GM12878 (cell line): ENCODE data around the gene TRABD2A. TPM values are rescaled to one million over a fixed set of nuclear protein-coding genes. Genes with fewer than 3 reads are reported as not detected.

Experiments used
- ATAC-seq: fragments of 200-7000 bp; cut with Tn5 transposase; 3 replicates; pipeline ENCODE4 v1.9.1; 2020; ENCODE audit warnings: mild to moderate bottlenecking, moderate library complexity
- BruUV-seq: library from RNA; stranded (reverse); fragments of 400-500 nt; replicated peaks from 2 replicates; lab custom pipeline; 2021; lab: Mats Ljungman, UMichigan
- CTCF ChIA-PET: fragments of 300-600 bp; sonication (Branson Sonifier 250); formaldehyde crosslinking; extraction: SDS; loops from one replicate; lab custom pipeline; 2021; ENCODE audit warnings: inconsistent platforms; lab: Yijun Ruan, JAX
- POLR2A ChIA-PET: fragments of 350-600 bp; formaldehyde crosslinking; extraction: SDS; loops from one replicate; lab custom pipeline; 2021; ENCODE audit warnings: inconsistent platforms; lab: Charles Lee
- RAD21 ChIA-PET: fragments of 300-600 bp; sonication (Branson Sonifier 250); formaldehyde crosslinking; loops from one replicate; lab custom pipeline; 2023; ENCODE audit warnings: antibody characterized with exemption; ENCODE audit not compliant: unreplicated experiment; lab: Charles Lee
- SMC1A ChIA-PET: fragments of 300-600 bp; sonication (Branson Sonifier 250); formaldehyde crosslinking; loops from one replicate; lab custom pipeline; 2023; ENCODE audit not compliant: unreplicated experiment, uncharacterized antibody; lab: Charles Lee
- DNase-seq: peaks from one replicate; pipeline ENCODE4 v3.0.0-alpha.2; 2011; ENCODE audit warnings: low read depth, low spot score
- FAIRE-seq: peaks from 3 replicates; lab custom pipeline; 2011; peaks lifted over from hg19 to GRCh38; lab: Jason Lieb, UNC
- H2AFZ ChIP-seq: 2 replicates; pipeline ENCODE4 v1.6.0; 2011; ENCODE audit warnings: low read depth, low read length, control low read depth; ENCODE audit not compliant: control insufficient read depth
- H3K27ac ChIP-seq: 2 replicates; pipeline ENCODE4 v1.5.1; 2011; ENCODE audit warnings: control low read depth; ENCODE audit not compliant: control insufficient read depth, insufficient read depth
- H3K27me3 ChIP-seq, 2 experiments: replicated peaks in 1 of 2; 2 replicates each; pipeline versions ENCODE4 v1.6.0 to v1.6.1; 2011; ENCODE audit warnings: low read length in 1 of 2; ENCODE audit not compliant: control insufficient read depth in 2 of 2, insufficient read depth in 2 of 2
- H3K36me3 ChIP-seq, 2 experiments: 2 replicates each; pipeline ENCODE4 v1.5.1; 2011; ENCODE audit warnings: low read length in 1 of 2; ENCODE audit not compliant: control insufficient read depth in 2 of 2, insufficient read depth in 2 of 2
- H3K4me1 ChIP-seq: 2 replicates; pipeline ENCODE4 v1.6.1; 2011; ENCODE audit warnings: mild to moderate bottlenecking, low read length, moderate library complexity, mixed read lengths; ENCODE audit not compliant: control insufficient read depth, insufficient read depth
- H3K4me2 ChIP-seq: 2 replicates; pipeline ENCODE4 v1.6.0; 2011; ENCODE audit warnings: control low read depth; ENCODE audit not compliant: control insufficient read depth, insufficient read depth
- H3K4me3 ChIP-seq: fragments of 200-600 bp; sonication (generic); 2 replicates; pipeline ENCODE4 v1.5.1; 2016
- H3K79me2 ChIP-seq: 2 replicates; pipeline ENCODE4 v1.6.0; 2011; ENCODE audit warnings: low read length; ENCODE audit not compliant: control insufficient read depth, insufficient read depth
- H3K9ac ChIP-seq: 2 replicates; pipeline ENCODE4 v1.8.0; 2011; ENCODE audit warnings: low read length, control low read depth, mixed read lengths; ENCODE audit not compliant: control insufficient read depth, insufficient read depth
- H3K9me3 ChIP-seq: replicated peaks from 3 replicates; pipeline ENCODE4 v1.5.1; 2011; ENCODE audit warnings: mild to moderate bottlenecking, low read length; ENCODE audit not compliant: control insufficient read depth, insufficient read depth
- H4K20me1 ChIP-seq: 2 replicates; pipeline ENCODE4 v1.6.0; 2011; ENCODE audit not compliant: control insufficient read depth, insufficient read depth
- ELK1 ChIP-seq: IDR thresholded peaks from 2 replicates; pipeline ENCODE4 v1.6.1; 2012; ENCODE audit warnings: low read depth, low read length, improper control_type of control experiment
- EZH2 ChIP-seq: IDR thresholded peaks from 2 replicates; pipeline ENCODE4 v1.6.1; 2012; ENCODE audit warnings: low read depth, mild to moderate bottlenecking, control low read depth, inconsistent platforms, low read length, borderline replicate concordance; ENCODE audit not compliant: control insufficient read depth
- NR2C2 ChIP-seq: IDR thresholded peaks from 2 replicates; pipeline ENCODE4 v1.6.1; 2011; ENCODE audit warnings: borderline replicate concordance, low read depth; ENCODE audit not compliant: control insufficient read depth, insufficient read length
- PAX8 ChIP-seq: fragments of 450-650 bp; IDR thresholded peaks from 2 replicates; pipeline ENCODE4 v1.6.1; 2017; ENCODE audit warnings: mild to moderate bottlenecking, moderate library complexity
- RCOR1 ChIP-seq: conservative IDR thresholded peaks from 2 replicates; pipeline ENCODE4 v1.6.1; 2012; ENCODE audit warnings: low read depth, low read length, improper control_type of control experiment
- STAT1 ChIP-seq: fragments of 450-650 bp; conservative IDR thresholded peaks from 2 replicates; pipeline ENCODE4 v1.6.1; 2014; ENCODE audit warnings: antibody characterized with exemption, mild to moderate bottlenecking
- SUPT20H ChIP-seq: IDR thresholded peaks from 2 replicates; pipeline ENCODE4 v1.6.1; 2011; ENCODE audit warnings: low read depth, mild to moderate bottlenecking, low read length, moderate library complexity, borderline replicate concordance; ENCODE audit not compliant: control insufficient read depth
- TAF1 ChIP-seq: IDR thresholded peaks from 2 replicates; pipeline ENCODE4 v1.6.1; 2011; ENCODE audit warnings: mild to moderate bottlenecking, low read depth, low read length, borderline replicate concordance
- WGBS: methylation state at CpG from one replicate; pipeline ENCODE4 v1.1.6; 2016; ENCODE audit warnings: low lambda C conversion rate; ENCODE audit not compliant: insufficient replicate concordance, insufficient coverage; ENCODE audit errors: missing lambda C conversion rate; 5-methylcytosine and 5-hydroxymethylcytosine counted together
- in situ Hi-C: fragments of 300-500 bp; cut with MboI; formaldehyde crosslinking; loops from 9 replicates; pipeline ENCODE4 v1.14.3; 2018; ENCODE audit warnings: mixed read lengths
- intact Hi-C: fragments of 100-400 bp; cut with micrococcal nuclease; formaldehyde crosslinking; loops from one replicate; pipeline ENCODE4 v1.14.2; 2022; ENCODE audit not compliant: unreplicated experiment
- polyA plus RNA-seq, 11 experiments: library from polyadenylated mRNA; depleted of rRNA in 4 of 11; unstranded in 6 of 11; stranded (reverse) in 5 of 11; fragments of >200 nt; fragmentation: Nextera tagmentation in 4 of 11; fragmentation: Illumina TruSeq in 1 of 11; extraction: Ambion mirVana in 4 of 11; extraction: Trizol in 1 of 11; gene quantifications; 1 replicate in 1 of 11; 2 replicates in 10 of 11; pipeline versions ENCODE4 v1.2.1 to v1.2.3, GENCODE V29; 2011 to 2016; ENCODE audit warnings: inconsistent platforms in 2 of 11, missing spikeins in 2 of 11, low read depth in 1 of 11
- total RNA-seq, 4 experiments: library from RNA; depleted of rRNA in 3 of 4; stranded (reverse); fragments of >200 nt in 3 of 4; fragmentation: Illumina TruSeq in 1 of 4; extraction: Trizol in 1 of 4; gene quantifications; 2 replicates each; pipeline versions ENCODE4 v1.2.1 to v1.2.3, GENCODE V29; 2013 to 2021

The TRABD2A gene
- total and polyA plus RNA-seq, 10 of the 15 experiments (the other 5 are each of a cell fraction or from before 2014, with no cell fraction given), result 1.4 to 7.6 (median 4.1) TPM

GRCh38 chr2:84792856-84793522, 87.9 kb downstream of the TRABD2A start:
- H3K9me3 ChIP-seq, result no peaks in the 10 kb centered on the region
- H3K4me2 ChIP-seq, result no peak overlapping the region
- intact Hi-C loops, result no loop called here
- no peak for TF ChIP-seq TAF1
- no peak for TF ChIP-seq RCOR1
- TF ChIP-seq EZH2, result no peak
- no peak for TF ChIP-seq PAX8
- TF ChIP-seq NR2C2, result no peak
- TF ChIP-seq SUPT20H, result no peak
- no peak for TF ChIP-seq STAT1
- no peak for TF ChIP-seq ELK1
- 73% methylated on average over 6 of the region's 6 CpGs for WGBS
- H3K79me2 ChIP-seq, result no peaks in the 10 kb centered on the region
- no peak overlapping the region for H3K27ac ChIP-seq
- H3K27me3 ChIP-seq, result no peaks in the 10 kb centered on the region
- H3K9ac ChIP-seq, result no peak overlapping the region
- ChIA-PET CTCF (interaction anchor here (0.8 kb wide), 1 partner anchor 22 kb away, joined by 3 read pairs; no protein-coding TSS in a partner anchor), POLR2A (no interaction called here), RAD21 (no interaction called here), SMC1A (interaction anchor here (0.8 kb wide), 1 partner anchor 11 kb away, joined by 3 read pairs; no protein-coding TSS in a partner anchor)
- no peak for DNase-seq
- H3K4me3 ChIP-seq, result no peak overlapping the region
- no peak for ATAC-seq
- in situ Hi-C loops, result no loop called here
- no peaks in the 10 kb centered on the region for H3K36me3 ChIP-seq
- H3K4me1 ChIP-seq, result no peaks in the 10 kb centered on the region
- no peak overlapping the region for H2AFZ ChIP-seq
- no peaks in the 10 kb centered on the region for H4K20me1 ChIP-seq
- no peak for FAIRE-seq
- BruUV-seq, result no TSS peak
